ENCODE measurements around the gene ERBB4. TPM values are rescaled to one million over a fixed set of nuclear protein-coding genes. Genes with fewer than 3 reads are reported as not detected.
"Not testable (repeated sequence)": the region's sequence is repeated elsewhere in the genome, so short reads cannot be mapped to it uniquely, and the experiment has no call there.

The ERBB4 gene
- polyA plus RNA-seq, 1 experiment: not detected

DNA sequence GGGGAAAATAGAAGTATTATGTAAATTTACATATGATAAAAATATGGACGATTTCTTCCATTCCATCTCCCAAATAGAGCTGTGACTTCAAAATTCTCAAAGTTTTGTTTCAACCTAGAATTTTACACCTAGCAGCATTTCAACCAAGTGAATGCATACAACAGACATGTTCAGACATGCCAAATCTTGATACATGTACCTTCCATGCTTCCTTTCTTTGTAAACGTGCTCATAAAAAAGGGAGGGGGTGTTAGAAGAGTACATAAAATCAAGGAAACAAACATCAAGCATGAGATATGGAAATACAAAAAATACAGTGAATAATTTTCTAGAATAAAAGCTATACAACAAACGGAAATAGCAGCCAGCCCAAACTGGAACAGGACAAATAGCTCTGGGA lies 974.2 kb downstream of the ERBB4 start:
- Histone ChIP-seq H3K27ac (ENCODE audit: low read depth, low read length) (no peak overlapping the region), H3K4me3 (ENCODE audit: low read depth, low read length) (no peak overlapping the region), H3K9me3 (ENCODE audit: control insufficient read depth, insufficient read depth, low read length) (no peaks in the 10 kb centered on the region; the same call in 1 of the 2 replicates), H3K27me3 (ENCODE audit: control insufficient read depth, insufficient read depth, low read length) (no peaks in the 10 kb centered on the region)
- TF ChIP-seq, protein P1, sequence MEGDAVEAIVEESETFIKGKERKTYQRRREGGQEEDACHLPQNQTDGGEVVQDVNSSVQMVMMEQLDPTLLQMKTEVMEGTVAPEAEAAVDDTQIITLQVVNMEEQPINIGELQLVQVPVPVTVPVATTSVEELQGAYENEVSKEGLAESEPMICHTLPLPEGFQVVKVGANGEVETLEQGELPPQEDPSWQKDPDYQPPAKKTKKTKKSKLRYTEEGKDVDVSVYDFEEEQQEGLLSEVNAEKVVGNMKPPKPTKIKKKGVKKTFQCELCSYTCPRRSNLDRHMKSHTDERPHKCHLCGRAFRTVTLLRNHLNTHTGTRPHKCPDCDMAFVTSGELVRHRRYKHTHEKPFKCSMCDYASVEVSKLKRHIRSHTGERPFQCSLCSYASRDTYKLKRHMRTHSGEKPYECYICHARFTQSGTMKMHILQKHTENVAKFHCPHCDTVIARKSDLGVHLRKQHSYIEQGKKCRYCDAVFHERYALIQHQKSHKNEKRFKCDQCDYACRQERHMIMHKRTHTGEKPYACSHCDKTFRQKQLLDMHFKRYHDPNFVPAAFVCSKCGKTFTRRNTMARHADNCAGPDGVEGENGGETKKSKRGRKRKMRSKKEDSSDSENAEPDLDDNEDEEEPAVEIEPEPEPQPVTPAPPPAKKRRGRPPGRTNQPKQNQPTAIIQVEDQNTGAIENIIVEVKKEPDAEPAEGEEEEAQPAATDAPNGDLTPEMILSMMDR (IDR thresholded peaks at IDR 0.05; ENCODE audit: low read depth, low read length): no peak
- POLR2A ChIA-PET: no interaction called here
- DNase-seq (ENCODE audit: low read depth, low spot score): no peak
- CTCF ChIA-PET: no interaction called here

DNA sequence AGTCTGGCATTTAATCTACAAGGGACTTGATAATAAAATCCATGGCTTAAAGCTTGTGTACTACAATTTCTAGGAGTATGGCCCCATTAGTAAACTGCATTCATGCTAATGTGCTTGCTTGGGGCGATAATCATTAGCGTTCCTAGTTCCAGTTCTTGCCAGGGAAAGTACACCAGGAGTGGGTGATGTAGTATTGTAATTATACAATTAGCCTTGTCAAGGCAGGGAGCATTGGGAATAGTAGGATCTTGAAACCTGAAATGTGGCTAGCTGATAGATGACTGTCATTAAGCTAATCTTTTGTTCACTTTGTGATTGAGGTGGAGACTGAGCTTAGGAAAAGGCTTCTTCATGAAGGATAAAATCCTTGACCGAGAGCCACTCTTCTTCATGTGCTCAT lies 993.0 kb downstream of the ERBB4 start:
- TF ChIP-seq, protein P1 (IDR thresholded peaks at IDR 0.05; ENCODE audit: low read depth, low read length): no peak
- Histone ChIP-seq H3K27me3 (ENCODE audit: control insufficient read depth, insufficient read depth, low read length) (no peaks in the 10 kb centered on the region), H3K4me3 (ENCODE audit: low read depth, low read length) (no peak overlapping the region), H3K9me3 (ENCODE audit: control insufficient read depth, insufficient read depth, low read length) (peaks cover 8% of the 10 kb centered on the region; the same call in 1 of the 2 replicates), H3K27ac (ENCODE audit: low read depth, low read length) (no peak overlapping the region)
- no peak for DNase-seq (ENCODE audit: low read depth, low spot score)
- CTCF ChIA-PET: no interaction called here
- POLR2A ChIA-PET: no interaction called here

DNA sequence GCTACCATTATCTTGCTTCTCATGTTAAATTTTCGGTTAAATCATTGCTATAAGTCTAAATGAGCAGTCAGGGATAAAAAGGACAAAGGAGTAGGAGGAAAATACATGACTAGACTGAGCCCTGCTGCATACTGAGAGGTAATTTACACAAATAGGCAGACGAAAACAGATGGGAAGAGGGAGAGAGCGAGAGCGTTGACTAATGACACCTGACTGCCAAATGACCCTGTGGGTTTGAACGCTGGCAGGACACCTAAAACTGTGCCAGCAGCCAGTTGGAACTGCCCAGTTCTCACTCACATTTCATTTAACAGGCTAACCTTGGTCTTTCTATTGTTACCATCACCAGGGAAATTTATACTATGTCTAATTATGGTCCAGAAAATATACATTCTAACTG lies 1004.0 kb downstream of the ERBB4 start:
- Histone ChIP-seq H3K27me3 (ENCODE audit: control insufficient read depth, insufficient read depth, low read length) (no peaks in the 10 kb centered on the region), H3K27ac (ENCODE audit: low read depth, low read length) (no peak overlapping the region), H3K4me3 (ENCODE audit: low read depth, low read length) (no peak overlapping the region), H3K9me3 (ENCODE audit: control insufficient read depth, insufficient read depth, low read length) (peaks cover 6% of the 10 kb centered on the region; the same call in 1 of the 2 replicates)
- ChIA-PET CTCF (no interaction called here), POLR2A (no interaction called here)
- DNase-seq (ENCODE audit: low read depth, low spot score): no peak
- TF ChIP-seq, protein P1 (IDR thresholded peaks at IDR 0.05; ENCODE audit: low read depth, low read length): no peak

DNA sequence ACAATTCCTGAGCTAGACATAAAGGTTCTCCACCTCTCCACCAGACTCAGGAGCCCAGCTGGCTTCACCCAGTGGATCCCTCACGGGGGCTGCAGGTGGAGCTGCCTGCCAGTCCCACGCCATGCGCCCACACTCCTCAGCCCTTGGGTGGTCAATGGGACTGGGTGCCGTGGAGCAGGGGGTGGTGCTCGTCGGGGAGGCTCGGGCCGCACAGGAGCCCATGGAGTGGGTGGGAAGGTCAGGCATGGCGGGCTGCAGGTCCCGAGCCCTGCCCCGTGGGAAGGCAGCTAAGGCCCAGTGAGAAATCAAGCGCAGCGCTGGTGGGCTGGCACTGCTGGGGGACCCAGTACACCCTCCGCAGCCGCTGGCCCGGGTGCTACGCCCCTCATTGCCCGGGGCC lies 1014.4 kb downstream of the ERBB4 start:
- POLR2A ChIA-PET; CTCF ChIA-PET; DNase-seq (ENCODE audit: low read depth, low spot score); H3K27me3 ChIP-seq (ENCODE audit: control insufficient read depth, insufficient read depth, low read length); H3K4me3 ChIP-seq (ENCODE audit: low read depth, low read length); H3K27ac ChIP-seq (ENCODE audit: low read depth, low read length): not testable (repeated sequence)
- H3K9me3 ChIP-seq (ENCODE audit: control insufficient read depth, insufficient read depth, low read length): peaks cover 26% of the 10 kb centered on the region

DNA sequence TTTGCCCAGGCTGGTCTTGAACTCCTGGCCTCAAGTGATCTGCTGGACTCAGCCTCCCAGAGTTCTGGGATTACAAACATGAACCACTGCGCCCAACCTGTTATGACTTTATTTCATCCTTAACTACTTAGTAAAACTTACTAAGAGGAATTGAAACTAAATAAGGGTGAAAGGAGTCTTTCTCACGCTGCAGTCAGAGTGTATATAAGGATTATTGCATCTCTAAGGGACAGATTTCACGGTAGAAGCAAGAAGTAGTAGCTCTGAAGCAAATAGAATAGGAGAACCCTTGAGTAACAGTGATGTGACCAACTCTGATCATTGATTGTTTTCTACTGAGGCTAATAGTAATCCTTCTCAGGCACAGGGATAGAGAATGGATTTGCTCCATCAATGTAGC lies 1022.1 kb downstream of the ERBB4 start:
- DNase-seq (ENCODE audit: low read depth, low spot score): no peak
- POLR2A ChIA-PET: no interaction called here
- no peak overlapping the region for H3K27ac ChIP-seq (ENCODE audit: low read depth, low read length)
- CTCF ChIA-PET: no interaction called here
- TF ChIP-seq, protein P1 (IDR thresholded peaks at IDR 0.05; ENCODE audit: low read depth, low read length): no peak
- H3K4me3 ChIP-seq (ENCODE audit: low read depth, low read length): no peak overlapping the region
- no peaks in the 10 kb centered on the region for H3K27me3 ChIP-seq (ENCODE audit: control insufficient read depth, insufficient read depth, low read length)
- peaks cover 10% of the 10 kb centered on the region for H3K9me3 ChIP-seq (ENCODE audit: control insufficient read depth, insufficient read depth, low read length)

DNA sequence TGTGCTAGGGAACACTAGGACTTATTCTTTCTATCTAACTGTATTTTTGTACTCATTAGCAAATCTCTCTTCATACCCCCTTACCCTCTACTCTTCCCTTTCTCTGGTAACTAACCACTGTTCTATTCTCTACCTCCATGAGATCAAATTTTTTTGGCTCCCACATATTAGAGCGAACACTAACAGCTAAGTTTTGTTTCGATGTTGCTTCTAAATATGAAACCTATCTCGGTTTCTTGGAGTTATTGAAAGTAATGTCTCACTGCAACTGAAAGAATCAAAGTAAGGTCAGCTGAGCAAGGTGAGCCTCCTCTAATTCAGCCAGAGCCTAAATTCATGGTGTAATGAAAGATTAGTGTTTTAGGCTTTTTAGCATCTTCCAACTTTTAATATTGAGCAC lies 1024.6 kb downstream of the ERBB4 start:
- H3K9me3 ChIP-seq (ENCODE audit: control insufficient read depth, insufficient read depth, low read length): peaks cover 10% of the 10 kb centered on the region
- ChIA-PET CTCF (no interaction called here), POLR2A (no interaction called here)
- no peak overlapping the region for H3K4me3 ChIP-seq (ENCODE audit: low read depth, low read length)
- H3K27me3 ChIP-seq (ENCODE audit: control insufficient read depth, insufficient read depth, low read length): no peaks in the 10 kb centered on the region
- DNase-seq (ENCODE audit: low read depth, low spot score): no peak
- no peak overlapping the region for H3K27ac ChIP-seq (ENCODE audit: low read depth, low read length)
- TF ChIP-seq, protein P1 (IDR thresholded peaks at IDR 0.05; ENCODE audit: low read depth, low read length): no peak
